Ovary (tissue), 9 donors: ENCODE measurements around the gene RBM8A. TPM values are rescaled to one million over a fixed set of nuclear protein-coding genes. Genes with fewer than 3 reads are reported as not detected.

Experiments used
- DNase-seq, 5 donors: peaks; one replicate each; pipeline ENCODE4 v3.0.0-alpha.2; 2019 to 2020
- H3K27ac ChIP-seq, 2 donors: fragments of 200-600 bp; one replicate each; pipeline versions ENCODE4 v1.5.1 to v1.8.0; 2019 to 2022
- H3K27me3 ChIP-seq: fragments of 200-600 bp; one replicate; pipeline ENCODE4 v1.8.0; 2022
- H3K36me3 ChIP-seq: fragments of 200-600 bp; sonication (generic); one replicate; pipeline ENCODE4 v1.5.1; 2019
- H3K4me1 ChIP-seq: one replicate; pipeline ENCODE4 v1.8.1; 2013; ENCODE audit warnings: mild to moderate bottlenecking, moderate library complexity; ENCODE audit not compliant: insufficient read depth
- H3K4me3 ChIP-seq: fragments of 200-600 bp; sonication (generic); one replicate; pipeline ENCODE4 v1.5.1; 2017
- H3K9me3 ChIP-seq, 2 donors: fragments of 200-600 bp in 1 of 2; sonication (generic) in 1 of 2; one replicate each; pipeline versions ENCODE4 v1.5.1 to v1.8.1; 2013 to 2019; ENCODE audit warnings: mild to moderate bottlenecking in 1 of 2, moderate library complexity in 1 of 2
- EP300 ChIP-seq: sonication (generic); formaldehyde crosslinking; IDR thresholded peaks from one replicate; pipeline ENCODE4 v1.6.1; 2017; ENCODE audit warnings: antibody characterized with exemption
- POLR2A ChIP-seq: fragments of 450-650 bp; IDR thresholded peaks from one replicate; pipeline ENCODE4 v1.6.1; 2017; ENCODE audit warnings: antibody characterized with exemption, mild to moderate bottlenecking, moderate library complexity
- WGBS, 3 donors: extraction: QIAGEN DNeasy Blood & Tissue Kit in 1 of 3; methylation state at CpG; one replicate each; pipeline versions ENCODE4 v1.1.5 to v1.1.7; 2013 to 2017; 5-methylcytosine and 5-hydroxymethylcytosine counted together
- intact Hi-C, 4 donors: fragments of 100-400 bp; cut with DNase I; formaldehyde crosslinking; loops; one replicate each; pipeline versions ENCODE4 v1.11.0 to v1.15.1; 2022 to 2023
- polyA plus RNA-seq, 2 donors: library from polyadenylated mRNA; stranded (reverse); fragments of 200-250 nt in 1 of 2; fragments of 350-450 nt in 1 of 2; fragmentation: Illumina TruSeq in 1 of 2; extraction: RNeasy Lipid Tissue Mini Kit (QIAGEN cat#74804) in 1 of 2; gene quantifications; one replicate each; pipeline ENCODE4 v1.2.3, GENCODE V29; 2013 to 2014
- total RNA-seq, 7 donors: library from RNA; depleted of rRNA in 2 of 7; stranded (reverse); fragments of >200 nt in 2 of 7; fragmentation: NEBNext Ultra II Directional in 3 of 7; extraction: Animal tissue kit (Norgen Biotek cat#: 25700) in 3 of 7; gene quantifications; one replicate each; pipeline versions ENCODE4 v1.1.0 to v1.2.4, GENCODE V29; 2016 to 2023
- TF ChIP-seq, protein P1 (sequence below), 3 donors: fragments of 450-650 bp in 2 of 3; fragments of 200-600 bp in 1 of 3; IDR thresholded peaks; one replicate each; pipeline versions ENCODE4 v1.5.1 to v1.8.0; 2016 to 2022; ENCODE audit warnings: antibody characterized with exemption in 3 of 3, mild to moderate bottlenecking in 1 of 3
- donor health status: DM: no; HTN: no; CAD: no; lungs with moderate emphysema.
- donor health status: DM: no; HTN: no; CAD: no.
- donor health status: Bipolar disorder and iron deficiency.
- donor health status: DM: yes; HTN: yes; CAD: no.
- donor health status: DM: no; HTN: no; CAD: no.
- donor health status: DM: yes; HTN: yes; CAD: no.

Gene RBM8A
- total and polyA plus RNA-seq, 9 donors: 84.4 to 127 (median 107) TPM

DNA sequence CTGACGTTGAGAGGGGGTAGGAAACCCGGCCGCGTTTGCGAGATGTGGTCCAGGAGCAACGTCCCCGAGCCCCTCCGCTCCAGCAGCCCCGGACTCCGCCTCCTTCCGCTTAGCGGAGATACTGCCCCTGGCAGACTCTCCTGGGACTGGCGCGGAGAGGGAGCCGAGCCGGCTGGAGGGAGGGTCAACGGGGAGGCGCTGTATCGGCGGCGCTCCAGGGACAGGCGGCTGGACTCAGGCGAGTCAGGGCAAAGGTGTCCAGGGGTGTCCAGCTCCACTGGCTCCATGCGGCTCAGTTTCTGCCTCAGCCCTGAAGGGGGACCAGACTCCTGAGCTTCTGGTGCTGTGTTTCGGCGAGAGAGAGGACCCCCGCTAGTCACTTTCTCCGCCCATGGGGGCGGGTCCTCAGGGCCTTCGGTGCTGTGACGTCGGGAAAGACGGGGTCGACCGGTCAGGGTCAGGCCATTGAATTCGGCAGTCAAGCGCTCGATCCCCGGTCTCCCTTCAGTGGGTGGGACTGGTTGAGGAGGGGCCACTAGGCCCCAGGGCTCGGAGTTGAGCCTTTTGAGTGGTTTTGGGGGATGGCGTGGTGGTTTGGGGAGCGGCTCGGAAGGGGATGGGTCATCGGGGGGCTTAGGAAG lies 33.3 kb upstream of the RBM8A start:
- Histone ChIP-seq H3K36me3 (no peaks in the 10 kb centered on the region), H3K27ac (peak overlapping the region; percentile 87 to 91), H3K4me1 (peaks cover 1% of the 10 kb centered on the region), H3K27me3 (no peaks in the 10 kb centered on the region), H3K9me3 (no peaks in the 10 kb centered on the region), H3K4me3 (peak overlapping the region; percentile 58)
- DNase-seq: peak; percentile 90 to 92 (median 91)
- WGBS, 3 donors: 0 to 2% (median 0%) methylated on average over 40 to 44 of the region's 44 CpGs
- TF ChIP-seq, protein P1, sequence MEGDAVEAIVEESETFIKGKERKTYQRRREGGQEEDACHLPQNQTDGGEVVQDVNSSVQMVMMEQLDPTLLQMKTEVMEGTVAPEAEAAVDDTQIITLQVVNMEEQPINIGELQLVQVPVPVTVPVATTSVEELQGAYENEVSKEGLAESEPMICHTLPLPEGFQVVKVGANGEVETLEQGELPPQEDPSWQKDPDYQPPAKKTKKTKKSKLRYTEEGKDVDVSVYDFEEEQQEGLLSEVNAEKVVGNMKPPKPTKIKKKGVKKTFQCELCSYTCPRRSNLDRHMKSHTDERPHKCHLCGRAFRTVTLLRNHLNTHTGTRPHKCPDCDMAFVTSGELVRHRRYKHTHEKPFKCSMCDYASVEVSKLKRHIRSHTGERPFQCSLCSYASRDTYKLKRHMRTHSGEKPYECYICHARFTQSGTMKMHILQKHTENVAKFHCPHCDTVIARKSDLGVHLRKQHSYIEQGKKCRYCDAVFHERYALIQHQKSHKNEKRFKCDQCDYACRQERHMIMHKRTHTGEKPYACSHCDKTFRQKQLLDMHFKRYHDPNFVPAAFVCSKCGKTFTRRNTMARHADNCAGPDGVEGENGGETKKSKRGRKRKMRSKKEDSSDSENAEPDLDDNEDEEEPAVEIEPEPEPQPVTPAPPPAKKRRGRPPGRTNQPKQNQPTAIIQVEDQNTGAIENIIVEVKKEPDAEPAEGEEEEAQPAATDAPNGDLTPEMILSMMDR (IDR thresholded peaks at IDR 0.05): peak; percentile 22 to 45 (median 34)
- TF ChIP-seq EP300 (no peak), POLR2A (peak; percentile 85)
- intact Hi-C loops: loop anchor here in 3 of 4 donors (5.0 kb wide), 2 partner anchors 33 to 43 kb away; partner anchors contain the start of genes PEX11B (in 2 of the 3) and RBM8A (in 1 of the 3)

DNA sequence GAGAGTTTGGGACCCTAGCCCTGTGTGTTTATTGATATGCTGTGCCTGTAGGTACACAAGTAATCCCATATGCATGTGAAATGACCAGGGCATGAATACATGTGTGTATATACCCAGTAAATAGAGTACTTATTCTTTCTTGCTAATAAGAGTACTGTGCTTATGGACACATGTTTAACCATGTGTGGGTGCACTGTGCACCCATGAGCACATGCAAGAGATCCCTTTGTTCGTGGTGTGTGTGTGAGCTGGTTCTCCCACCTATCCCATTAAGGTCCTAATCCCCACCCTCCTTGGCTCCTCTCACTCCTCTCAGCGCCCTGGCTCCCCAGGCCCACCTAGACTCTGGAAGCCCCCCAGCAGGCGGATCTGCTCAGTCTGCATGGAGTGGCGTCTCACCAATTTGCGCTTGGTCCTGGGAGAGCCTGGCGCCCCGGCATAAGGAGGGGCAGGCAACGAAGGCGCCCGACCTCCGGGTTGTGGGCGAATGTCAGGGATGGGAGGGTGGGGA lies 32.7 kb upstream of the RBM8A start:
- H3K4me1 ChIP-seq: peaks cover 4% of the 10 kb centered on the region
- intact Hi-C loops: loop anchor here in 3 of 4 donors (5.0 kb wide), 2 partner anchors 33 to 43 kb away; partner anchors contain the start of genes PEX11B (in 2 of the 3) and RBM8A (in 1 of the 3)
- no peaks in the 10 kb centered on the region for H3K9me3 ChIP-seq
- H3K27me3 ChIP-seq: no peaks in the 10 kb centered on the region
- H3K4me3 ChIP-seq: peak overlapping the region; percentile 58
- TF ChIP-seq, protein P1 (IDR thresholded peaks at IDR 0.05): no peak
- WGBS, 3 donors: 6 to 7% (median 7%) methylated on average over 12 of the region's 12 CpGs
- no peak for DNase-seq
- H3K36me3 ChIP-seq: no peaks in the 10 kb centered on the region
- peak overlapping the region; percentile 87 to 91 for H3K27ac ChIP-seq

DNA sequence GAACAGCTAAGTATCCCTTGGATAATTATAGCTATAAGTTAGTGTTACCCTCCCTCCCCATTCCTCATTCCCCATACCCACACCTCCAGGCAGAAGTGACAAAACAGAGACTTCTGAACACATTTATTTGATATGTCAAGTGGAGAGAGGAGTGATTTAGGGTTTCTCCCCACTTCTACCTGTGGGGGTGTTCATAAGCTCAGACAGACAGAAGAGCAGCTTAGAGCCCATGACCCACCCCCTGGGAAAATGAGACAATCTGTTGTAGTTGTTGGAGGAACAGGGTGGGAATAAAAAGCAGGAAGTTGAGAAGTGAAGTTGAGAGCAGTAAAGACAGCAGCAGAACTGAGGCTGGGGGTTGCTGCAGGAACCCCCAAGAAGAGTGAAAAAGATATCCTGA lies 32.0 kb upstream of the RBM8A start:
- Histone ChIP-seq H3K27me3 (no peaks in the 10 kb centered on the region), H3K4me3 (no peak overlapping the region), H3K36me3 (no peaks in the 10 kb centered on the region), H3K4me1 (peaks cover 4% of the 10 kb centered on the region), H3K9me3 (no peaks in the 10 kb centered on the region), H3K27ac (peak overlapping the region in 1 of 2 donors; percentile 87)
- intact Hi-C loops: no loop called here
- DNase-seq: no peak
- TF ChIP-seq POLR2A (no peak), EP300 (no peak)
- TF ChIP-seq, protein P1 (IDR thresholded peaks at IDR 0.05): no peak

DNA sequence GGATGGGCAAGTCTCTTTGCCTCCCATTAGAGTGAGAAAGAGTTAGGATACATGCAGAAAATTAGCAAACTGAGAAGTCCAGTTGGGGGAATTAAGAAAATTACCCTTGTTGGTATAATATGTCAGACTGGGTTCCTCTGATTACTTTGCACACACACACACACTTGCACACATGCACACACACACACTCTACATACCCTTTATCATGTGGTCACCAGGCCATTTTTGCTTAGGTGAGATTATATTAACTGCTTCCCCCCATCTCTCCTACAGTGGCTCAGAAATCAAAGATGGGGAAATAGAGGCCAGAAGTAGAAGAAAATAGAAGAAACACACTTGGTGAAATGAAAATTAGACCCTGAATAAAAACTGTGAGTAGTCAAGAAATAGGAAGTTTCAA lies 31.4 kb upstream of the RBM8A start:
- no peak overlapping the region for H3K4me3 ChIP-seq
- H3K9me3 ChIP-seq: no peaks in the 10 kb centered on the region
- peak overlapping the region in 1 of 2 donors; percentile 98 for H3K27ac ChIP-seq
- TF ChIP-seq, protein P1 (IDR thresholded peaks at IDR 0.05): no peak
- TF ChIP-seq EP300: no peak
- no peak for TF ChIP-seq POLR2A
- no peak for DNase-seq
- H3K27me3 ChIP-seq: no peaks in the 10 kb centered on the region
- H3K36me3 ChIP-seq: no peaks in the 10 kb centered on the region
- peaks cover 6% of the 10 kb centered on the region for H3K4me1 ChIP-seq
- intact Hi-C loops: no loop called here
